SU-DHL-6 (cell line): ENCODE measurements around the gene ASAP2.

Experiments used
- EZH2phosphoT487 ChIP-seq: fragments of 200-600 bp; sonication (generic), shearing (Covaris generic); conservative IDR thresholded peaks from 2 replicates; pipeline ENCODE4 v1.6.1; 2018; ENCODE audit warnings: mild to moderate bottlenecking, antibody characterized with exemption, low read length, moderate library complexity, mixed read lengths
- TF ChIP-seq, protein P1 (sequence below): fragments of 200-600 bp; sonication (generic); IDR thresholded peaks from one replicate; pipeline ENCODE4 v1.5.1; 2017; ENCODE audit warnings: antibody characterized with exemption, mild to moderate bottlenecking, low read length, moderate library complexity; ENCODE audit not compliant: insufficient read depth, poor library complexity, severe bottlenecking

DNA sequence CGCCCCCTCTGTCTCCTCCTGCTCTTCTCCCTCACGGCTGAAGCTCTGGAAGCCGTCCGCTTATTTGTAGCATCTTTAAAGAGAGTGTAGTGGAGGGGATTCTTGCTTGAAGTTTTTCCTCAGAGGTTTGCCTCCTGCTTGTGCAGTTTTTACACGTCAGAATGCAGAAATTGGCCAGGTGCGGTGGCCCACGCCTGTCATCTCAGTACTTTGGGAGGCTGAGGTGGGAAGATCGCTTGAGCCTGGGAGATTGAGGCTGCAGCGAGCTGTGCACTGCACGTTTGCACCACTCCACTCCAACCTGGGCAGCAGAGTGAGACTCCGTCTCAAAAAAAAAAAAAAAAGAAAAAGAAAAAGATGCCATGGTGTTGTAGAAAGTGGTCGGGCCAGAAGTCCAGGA lies 147.7 kb downstream of the ASAP2 start:
- TF ChIP-seq, protein P1, sequence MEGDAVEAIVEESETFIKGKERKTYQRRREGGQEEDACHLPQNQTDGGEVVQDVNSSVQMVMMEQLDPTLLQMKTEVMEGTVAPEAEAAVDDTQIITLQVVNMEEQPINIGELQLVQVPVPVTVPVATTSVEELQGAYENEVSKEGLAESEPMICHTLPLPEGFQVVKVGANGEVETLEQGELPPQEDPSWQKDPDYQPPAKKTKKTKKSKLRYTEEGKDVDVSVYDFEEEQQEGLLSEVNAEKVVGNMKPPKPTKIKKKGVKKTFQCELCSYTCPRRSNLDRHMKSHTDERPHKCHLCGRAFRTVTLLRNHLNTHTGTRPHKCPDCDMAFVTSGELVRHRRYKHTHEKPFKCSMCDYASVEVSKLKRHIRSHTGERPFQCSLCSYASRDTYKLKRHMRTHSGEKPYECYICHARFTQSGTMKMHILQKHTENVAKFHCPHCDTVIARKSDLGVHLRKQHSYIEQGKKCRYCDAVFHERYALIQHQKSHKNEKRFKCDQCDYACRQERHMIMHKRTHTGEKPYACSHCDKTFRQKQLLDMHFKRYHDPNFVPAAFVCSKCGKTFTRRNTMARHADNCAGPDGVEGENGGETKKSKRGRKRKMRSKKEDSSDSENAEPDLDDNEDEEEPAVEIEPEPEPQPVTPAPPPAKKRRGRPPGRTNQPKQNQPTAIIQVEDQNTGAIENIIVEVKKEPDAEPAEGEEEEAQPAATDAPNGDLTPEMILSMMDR: no peak
- TF ChIP-seq EZH2phosphoT487: no peak
